ENCODE results near the gene CNR2.
"Not testable (repeated sequence)": the region's sequence is repeated elsewhere in the genome, so short reads cannot be mapped to it uniquely, and the experiment has no call there.

CNR2 gene

DNA sequence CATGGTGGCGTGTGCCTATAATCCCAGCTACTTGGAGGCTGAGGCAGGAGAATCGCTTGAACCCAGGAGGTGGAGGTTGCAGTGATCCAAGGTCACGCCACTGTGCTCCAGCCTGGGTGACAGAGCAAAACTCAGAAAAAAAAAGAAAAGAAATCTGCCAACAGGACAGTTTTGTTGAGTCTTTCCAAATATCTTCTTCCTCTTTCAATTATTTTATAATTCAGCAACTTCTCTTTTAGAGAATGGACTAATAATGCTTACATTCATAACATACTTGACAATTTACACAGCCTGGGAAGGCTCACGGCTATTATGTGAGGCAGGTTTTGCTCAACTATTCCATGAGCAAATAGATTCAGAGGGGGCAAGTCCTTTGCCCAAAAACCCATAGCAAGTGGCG lies 18.1 kb downstream of the CNR2 start:
- FAIRE-seq, result no peak
- DNase-seq (ENCODE audit: insufficient read length, low spot score), result no peak

DNA sequence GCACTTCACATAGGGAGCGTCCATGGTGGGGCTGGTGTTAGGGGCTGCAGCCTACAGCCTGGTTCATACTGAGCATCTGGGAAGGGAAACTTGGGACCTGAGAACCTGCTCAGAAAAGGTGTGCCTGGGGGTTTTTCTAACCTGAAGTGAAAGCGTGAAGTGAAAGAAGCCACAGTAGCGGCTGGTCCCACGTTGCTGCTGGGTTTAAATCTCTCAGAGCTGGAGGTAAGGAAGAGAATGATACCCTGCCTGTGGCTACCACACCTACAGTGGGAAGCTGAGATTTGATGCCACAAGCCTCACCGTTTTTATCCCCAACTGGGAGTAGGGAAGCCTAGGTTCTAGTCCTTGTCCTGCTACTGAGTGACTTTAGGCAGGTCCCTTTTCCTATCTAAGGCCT lies 24.1 kb downstream of the CNR2 start:
- FAIRE-seq, result peak; percentile 94
- DNase-seq (ENCODE audit: insufficient read length, low spot score), result no peak

- DNase-seq (ENCODE audit: insufficient read length, low spot score) (no peak), FAIRE-seq (no peak)
These were observed 27.9 kb downstream of the CNR2 start for GRCh38 chr1:23885222-23885621.

- FAIRE-seq (no peak), DNase-seq (ENCODE audit: insufficient read length, low spot score) (no peak)
These were observed 30.4 kb downstream of the CNR2 start for GRCh38 chr1:23882746-23883145.

DNA sequence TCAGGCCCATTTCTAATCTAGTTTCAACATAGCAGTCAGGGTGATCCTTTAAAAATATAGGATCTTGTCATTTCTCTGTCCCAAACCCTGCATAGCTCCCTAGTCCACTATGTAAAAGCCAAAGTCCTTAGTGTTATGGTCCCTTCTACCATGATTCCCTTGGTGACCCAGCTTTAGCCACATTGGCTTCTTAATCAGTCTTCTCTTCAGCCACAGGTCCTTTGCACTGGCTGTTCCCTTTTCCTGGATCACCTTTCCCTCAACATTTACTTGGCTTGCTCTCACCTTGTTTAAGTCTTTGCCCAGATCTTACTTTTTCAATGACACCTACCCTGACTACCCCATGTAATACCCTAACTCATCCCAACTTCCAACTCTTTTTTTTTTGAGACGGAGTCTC lies 33.4 kb downstream of the CNR2 start:
- no peak for FAIRE-seq
- no peak for DNase-seq (ENCODE audit: insufficient read length, low spot score)

- FAIRE-seq, result no peak
- no peak for DNase-seq (ENCODE audit: insufficient read length, low spot score)
These were observed 34.5 kb downstream of the CNR2 start for GRCh38 chr1:23878668-23879067.

GRCh38 chr1:23875382-23875781 lies 37.8 kb downstream of the CNR2 start:
- FAIRE-seq (no peak), DNase-seq (ENCODE audit: insufficient read length, low spot score) (no peak)

- no peak for FAIRE-seq
- no peak for DNase-seq (ENCODE audit: insufficient read length, low spot score)
These were observed 40.7 kb downstream of the CNR2 start for GRCh38 chr1:23872421-23872820.

DNA sequence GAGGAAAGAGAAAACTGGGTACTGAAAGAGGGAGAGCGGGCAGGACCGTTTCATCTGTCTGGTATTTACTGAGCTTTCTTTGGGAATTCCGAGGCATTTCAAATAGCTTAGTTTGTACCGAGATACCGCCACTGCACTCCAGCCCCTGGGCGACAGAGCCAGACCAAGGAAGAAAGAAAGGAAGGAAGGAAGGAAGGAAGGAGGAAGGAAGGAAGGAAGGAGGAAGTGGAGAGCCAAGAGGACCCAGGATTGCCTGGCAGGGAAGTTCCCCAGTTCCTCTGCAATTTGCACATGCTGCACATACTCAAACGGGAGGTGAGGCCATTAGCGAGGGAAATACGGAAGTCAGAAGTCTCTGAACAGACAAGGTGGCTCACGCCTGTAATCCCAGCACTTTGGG lies 44.1 kb downstream of the CNR2 start:
- DNase-seq (ENCODE audit: insufficient read length, low spot score) (no peak), FAIRE-seq (no peak)

- no peak for DNase-seq (ENCODE audit: insufficient read length, low spot score)
- FAIRE-seq, result no peak
These were observed 44.6 kb downstream of the CNR2 start for GRCh38 chr1:23868557-23869016.

GRCh38 chr1:23867895-23868556 lies 45.1 kb downstream of the CNR2 start, which contains the start of gene FUCA1:
FUCA1 (minus strand) TSS chr1:23868290; CDS start chr1:23868286, 4 bp downstream.
- FAIRE-seq (peak; percentile 80), DNase-seq (ENCODE audit: insufficient read length, low spot score) (peak; percentile 98)

- no peak for DNase-seq (ENCODE audit: insufficient read length, low spot score)
- FAIRE-seq, result no peak
These were observed 45.6 kb downstream of the CNR2 start for GRCh38 chr1:23867542-23867894.

DNA sequence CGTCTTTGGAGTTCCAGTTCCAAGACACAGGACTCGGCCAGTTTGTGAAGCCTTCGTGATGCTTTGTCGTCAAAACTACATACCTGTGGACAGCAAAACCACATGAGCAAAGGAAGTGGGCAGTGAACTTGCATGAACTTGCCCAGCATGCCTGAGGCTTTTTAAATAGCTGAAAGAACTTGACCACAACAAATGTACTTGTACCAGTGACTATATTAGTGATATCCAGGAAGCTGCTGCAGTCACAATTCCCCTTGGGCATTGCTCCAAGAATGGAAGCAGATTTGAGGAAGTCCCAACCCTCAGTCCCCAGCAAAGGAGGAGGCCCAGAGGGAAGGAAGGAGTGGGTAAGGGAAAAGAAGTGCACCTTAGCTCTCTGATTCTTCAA lies 47.6 kb downstream of the CNR2 start:
- FAIRE-seq (peak; percentile 53), DNase-seq (ENCODE audit: insufficient read length, low spot score) (no peak)

GRCh38 chr1:23864801-23865542 lies 48.2 kb downstream of the CNR2 start:
- DNase-seq (ENCODE audit: insufficient read length, low spot score), result no peak
- FAIRE-seq, result no peak

- DNase-seq (ENCODE audit: insufficient read length, low spot score) (no peak), FAIRE-seq (no peak)
These were observed 50.5 kb downstream of the CNR2 start for GRCh38 chr1:23862640-23863039.

GRCh38 chr1:23854568-23854967 lies 58.6 kb downstream of the CNR2 start:
- FAIRE-seq (peak; percentile 72), DNase-seq (ENCODE audit: insufficient read length, low spot score) (no peak)

DNA sequence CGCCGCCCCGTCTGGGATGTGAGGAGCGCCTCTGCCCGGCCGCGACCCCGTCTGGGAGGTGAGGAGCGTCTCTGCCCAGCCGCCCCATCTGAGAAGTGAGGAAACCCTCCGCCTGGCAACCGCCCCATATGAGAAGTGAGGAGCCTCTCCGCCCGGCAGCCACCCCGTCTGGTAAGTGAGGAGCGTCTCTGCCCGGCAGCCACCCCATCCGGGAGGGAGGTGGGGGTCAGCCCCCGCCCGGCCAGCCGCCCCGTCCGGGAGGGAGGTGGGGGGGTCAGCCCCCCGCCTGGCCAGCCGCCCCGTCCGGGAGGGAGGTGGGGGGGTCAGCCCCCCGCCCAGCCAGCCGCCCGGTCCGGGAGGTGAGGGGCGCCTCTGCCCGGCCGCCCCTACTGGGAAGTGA lies 60.0 kb downstream of the CNR2 start:
- DNase-seq (ENCODE audit: insufficient read length, low spot score); FAIRE-seq: not testable (repeated sequence)

DNA sequence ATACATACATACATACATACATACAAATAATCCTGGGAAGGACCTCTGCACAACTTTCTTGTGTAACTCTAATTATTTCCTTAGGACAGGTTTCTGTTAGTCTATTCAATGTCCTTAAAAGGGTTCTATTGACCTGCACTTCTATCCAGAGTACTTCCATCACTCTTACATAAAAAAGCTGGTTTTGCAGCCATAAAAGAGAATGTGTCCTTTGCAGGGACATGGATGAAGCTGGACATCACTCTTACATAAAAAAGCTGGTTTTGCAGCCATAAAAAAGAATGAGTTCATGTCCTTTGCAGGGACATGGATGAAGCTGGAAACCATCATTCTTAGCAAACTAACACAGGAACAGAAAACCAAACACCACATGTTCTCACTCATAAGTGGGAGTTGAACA lies 61.8 kb downstream of the CNR2 start:
- DNase-seq (ENCODE audit: insufficient read length, low spot score); FAIRE-seq: not testable (repeated sequence)

DNA sequence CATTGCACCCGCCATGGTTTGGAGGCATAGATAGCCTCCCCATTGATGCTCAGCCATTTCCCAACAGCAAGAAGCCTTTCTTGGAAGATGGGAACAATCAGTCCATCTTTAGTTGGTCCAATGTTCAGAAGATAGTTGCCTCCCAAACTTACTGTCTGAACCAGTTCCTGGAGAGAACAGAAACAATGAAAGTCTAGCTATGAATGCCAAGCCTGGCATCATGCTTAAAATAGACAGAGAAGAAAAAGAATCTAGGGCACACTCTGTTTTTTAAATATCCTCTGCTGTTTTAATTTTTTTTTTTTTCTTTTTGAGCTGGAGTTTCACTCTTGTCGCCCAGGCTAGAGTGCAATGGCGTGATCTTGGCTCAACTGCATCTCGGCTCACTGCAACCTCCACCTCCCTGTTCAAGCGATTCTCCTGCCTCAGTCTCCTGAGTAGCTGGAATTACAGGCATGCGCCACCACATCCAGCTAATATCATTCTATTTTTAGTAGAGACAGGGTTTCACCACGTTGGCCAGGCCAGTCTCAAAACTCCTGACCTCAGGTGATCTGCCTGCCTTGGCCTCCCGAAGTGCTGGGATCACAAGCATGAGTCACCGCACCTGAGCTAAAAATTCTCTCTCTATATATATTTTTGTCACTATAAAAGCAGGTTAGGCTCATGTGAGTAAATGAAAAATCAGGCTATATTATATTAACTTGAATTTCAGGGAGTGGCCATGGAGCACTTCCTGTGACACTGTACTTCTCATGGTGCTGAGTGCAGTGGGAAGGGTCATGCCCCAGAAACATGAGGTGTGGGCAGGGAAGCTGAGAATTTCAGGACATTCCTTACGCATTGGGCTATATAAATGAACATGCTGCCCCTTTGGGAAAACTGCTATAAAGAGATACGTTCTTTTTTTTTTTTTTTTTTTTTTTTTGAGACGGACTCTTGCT lies 64.2 kb downstream of the CNR2 start:
- DNase-seq (ENCODE audit: insufficient read length, low spot score) (no peak), FAIRE-seq (no peak)

- not testable (repeated sequence) for DNase-seq (ENCODE audit: insufficient read length, low spot score); FAIRE-seq
These were observed 65.6 kb downstream of the CNR2 start for GRCh38 chr1:23847482-23848095.

GRCh38 chr1:23845163-23845562 lies 68.0 kb downstream of the CNR2 start:
- no peak for FAIRE-seq
- no peak for DNase-seq (ENCODE audit: insufficient read length, low spot score)
